ENCODE results near the gene BPHL. TPM values are rescaled to one million over a fixed set of nuclear protein-coding genes. Genes with fewer than 3 reads are reported as not detected.
A peak's percentile ranks its signal among the peaks of the same experiment; 100 is the strongest.
"Not testable (repeated sequence)": the region's sequence is repeated elsewhere in the genome, so short reads cannot be mapped to it uniquely, and the experiment has no call there.

Gene BPHL
- polyA plus RNA-seq, 12 donors, result 27.9 to 875 (median 31.9) TPM

- DNase-seq, result no peak
These were observed 57.3 kb downstream of the BPHL start for GRCh38 chr6:3175715-3176402.

- DNase-seq, result no peak
These were observed 58.2 kb downstream of the BPHL start for GRCh38 chr6:3176562-3177355.

- not testable (repeated sequence) for DNase-seq
These were observed 60.2 kb downstream of the BPHL start for GRCh38 chr6:3178666-3179065.

- DNase-seq, result not testable (repeated sequence)
These were observed 61.4 kb downstream of the BPHL start for GRCh38 chr6:3179945-3180344.

- DNase-seq, result no peak
These were observed 62.6 kb downstream of the BPHL start for GRCh38 chr6:3181105-3181504.

GRCh38 chr6:3183066-3183465 is 64.6 kb downstream of the BPHL start:
- no peak for DNase-seq

- DNase-seq, result no peak
These were observed 68.5 kb downstream of the BPHL start for GRCh38 chr6:3186974-3187382.

GRCh38 chr6:3188262-3188661 is 69.8 kb downstream of the BPHL start:
- no peak for DNase-seq

GRCh38 chr6:3189192-3189591 is 70.7 kb downstream of the BPHL start:
- not testable (repeated sequence) for DNase-seq

GRCh38 chr6:3190056-3190455 is 71.5 kb downstream of the BPHL start:
- DNase-seq, result no peak

GRCh38 chr6:3190779-3191178 is 72.3 kb downstream of the BPHL start:
- no peak for DNase-seq

- DNase-seq, result no peak
These were observed 74.8 kb downstream of the BPHL start for GRCh38 chr6:3193102-3193849.

GRCh38 chr6:3194535-3195419 is 76.3 kb downstream of the BPHL start:
- DNase-seq, result peak; percentile 55

- no peak for DNase-seq
These were observed 76.8 kb downstream of the BPHL start for GRCh38 chr6:3195420-3195694.

- no peak for DNase-seq
These were observed 77.4 kb downstream of the BPHL start for GRCh38 chr6:3195695-3196497.

GRCh38 chr6:3196770-3197169 is 78.3 kb downstream of the BPHL start:
- no peak for DNase-seq

GRCh38 chr6:3197734-3198133 is 79.2 kb downstream of the BPHL start:
- not testable (repeated sequence) for DNase-seq

- no peak for DNase-seq
These were observed 80.9 kb downstream of the BPHL start for GRCh38 chr6:3199382-3199781.

- no peak for DNase-seq
These were observed 82.2 kb downstream of the BPHL start for GRCh38 chr6:3200682-3201081.

- DNase-seq, result no peak
These were observed 82.9 kb downstream of the BPHL start for GRCh38 chr6:3201388-3201787.
